Tibial nerve (tissue), 4 donors: ENCODE data around the gene DMD. TPM values are rescaled to one million over a fixed set of nuclear protein-coding genes. Genes with fewer than 3 reads are reported as not detected.

ENCODE experiments used
- DNase-seq, 2 donors: peaks; one replicate each; pipeline ENCODE4 v3.0.0-alpha.2; 2019; ENCODE audit warnings: low spot score in 2 of 2
- H3K27ac ChIP-seq, 4 donors: fragments of 200-600 bp; sonication (generic) in 3 of 4; one replicate each; pipeline ENCODE4 v1.5.1; 2017 to 2019; ENCODE audit warnings: mild to moderate bottlenecking in 1 of 4
- H3K27me3 ChIP-seq, 2 donors: fragments of 200-600 bp; sonication (generic) in 1 of 2; one replicate each; pipeline versions ENCODE4 v1.5.1 to v1.6.0; 2017 to 2019
- H3K36me3 ChIP-seq, 3 donors: fragments of 200-600 bp; sonication (generic); one replicate each; pipeline ENCODE4 v1.5.1; 2018 to 2019
- H3K4me1 ChIP-seq, 4 donors: fragments of 200-600 bp; sonication (generic) in 3 of 4; one replicate each; pipeline ENCODE4 v1.5.1; 2017 to 2019
- H3K4me3 ChIP-seq, 4 donors: fragments of 200-600 bp; sonication (generic) in 3 of 4; one replicate each; pipeline ENCODE4 v1.5.1; 2017 to 2019; ENCODE audit warnings: mild to moderate bottlenecking in 1 of 4, moderate library complexity in 1 of 4
- H3K9me3 ChIP-seq, 4 donors: fragments of 200-600 bp; sonication (generic) in 3 of 4; one replicate each; pipeline ENCODE4 v1.5.1; 2017 to 2019
- EP300 ChIP-seq, 2 donors: sonication (generic); formaldehyde crosslinking; IDR thresholded peaks; one replicate each; pipeline ENCODE4 v1.6.1; 2017; ENCODE audit warnings: antibody characterized with exemption in 2 of 2, mild to moderate bottlenecking in 1 of 2
- POLR2A ChIP-seq, 2 donors: fragments of 450-650 bp; IDR thresholded peaks; one replicate each; pipeline ENCODE4 v1.6.1; 2017; ENCODE audit warnings: antibody characterized with exemption in 2 of 2, mild to moderate bottlenecking in 2 of 2, moderate library complexity in 2 of 2
- WGBS, 2 donors: methylation state at CpG; one replicate each; pipeline ENCODE4 v1.1.5; 2018; 5-methylcytosine and 5-hydroxymethylcytosine counted together
- total RNA-seq, 4 donors: library from RNA; depleted of rRNA; stranded (reverse); fragments of >200 nt; gene quantifications; one replicate each; pipeline ENCODE4 v1.1.0, GENCODE V29; 2016
- TF ChIP-seq, protein P1 (sequence below), 5 experiments: fragments of 200-600 bp in 3 of 5; fragments of 450-650 bp in 2 of 5; sonication (generic) in 3 of 5; IDR thresholded peaks; one replicate each; pipeline ENCODE4 v1.5.1; 2016 to 2019; ENCODE audit warnings: antibody characterized with exemption in 5 of 5, mild to moderate bottlenecking in 3 of 5, moderate library complexity in 2 of 5

Gene DMD
- total RNA-seq, 4 donors from 2014 or later, result 156 to 345 (median 245) TPM

- Histone ChIP-seq H3K36me3 (no peaks in the 10 kb centered on the region), H3K4me3 (no peak overlapping the region), H3K4me1 (no peaks in the 10 kb centered on the region), H3K27me3 (no peaks in the 10 kb centered on the region), H3K27ac (no peak overlapping the region), H3K9me3 (no peaks in the 10 kb centered on the region)
- TF ChIP-seq POLR2A (IDR thresholded peaks at IDR 0.05), result no peak
- TF ChIP-seq EP300 (IDR thresholded peaks at IDR 0.05), result no peak
- WGBS, 2 donors, result 61 to 75% methylated on average over 3 of the region's 3 CpGs
- DNase-seq, result no peak
Measured at GRCh38 chrX:31543634-31544033, 1667.7 kb downstream of the DMD start.

GRCh38 chrX:31542566-31542965 lies 1668.8 kb downstream of the DMD start:
- Histone ChIP-seq H3K9me3 (no peaks in the 10 kb centered on the region), H3K4me3 (no peak overlapping the region), H3K36me3 (no peaks in the 10 kb centered on the region), H3K27me3 (no peaks in the 10 kb centered on the region), H3K27ac (no peak overlapping the region), H3K4me1 (no peaks in the 10 kb centered on the region)
- TF ChIP-seq EP300 (IDR thresholded peaks at IDR 0.05), result no peak
- no peak for TF ChIP-seq POLR2A (IDR thresholded peaks at IDR 0.05)
- TF ChIP-seq, protein P1, sequence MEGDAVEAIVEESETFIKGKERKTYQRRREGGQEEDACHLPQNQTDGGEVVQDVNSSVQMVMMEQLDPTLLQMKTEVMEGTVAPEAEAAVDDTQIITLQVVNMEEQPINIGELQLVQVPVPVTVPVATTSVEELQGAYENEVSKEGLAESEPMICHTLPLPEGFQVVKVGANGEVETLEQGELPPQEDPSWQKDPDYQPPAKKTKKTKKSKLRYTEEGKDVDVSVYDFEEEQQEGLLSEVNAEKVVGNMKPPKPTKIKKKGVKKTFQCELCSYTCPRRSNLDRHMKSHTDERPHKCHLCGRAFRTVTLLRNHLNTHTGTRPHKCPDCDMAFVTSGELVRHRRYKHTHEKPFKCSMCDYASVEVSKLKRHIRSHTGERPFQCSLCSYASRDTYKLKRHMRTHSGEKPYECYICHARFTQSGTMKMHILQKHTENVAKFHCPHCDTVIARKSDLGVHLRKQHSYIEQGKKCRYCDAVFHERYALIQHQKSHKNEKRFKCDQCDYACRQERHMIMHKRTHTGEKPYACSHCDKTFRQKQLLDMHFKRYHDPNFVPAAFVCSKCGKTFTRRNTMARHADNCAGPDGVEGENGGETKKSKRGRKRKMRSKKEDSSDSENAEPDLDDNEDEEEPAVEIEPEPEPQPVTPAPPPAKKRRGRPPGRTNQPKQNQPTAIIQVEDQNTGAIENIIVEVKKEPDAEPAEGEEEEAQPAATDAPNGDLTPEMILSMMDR (IDR thresholded peaks at IDR 0.05), result no peak
- DNase-seq, result no peak
- WGBS, 2 donors, result 86 to 89% methylated on average over 2 of the region's 2 CpGs

GRCh38 chrX:31540313-31540712 lies 1671.0 kb downstream of the DMD start:
- Histone ChIP-seq H3K27me3 (no peaks in the 10 kb centered on the region), H3K4me3 (no peak overlapping the region), H3K4me1 (no peaks in the 10 kb centered on the region), H3K36me3 (no peaks in the 10 kb centered on the region), H3K27ac (no peak overlapping the region), H3K9me3 (no peaks in the 10 kb centered on the region)
- TF ChIP-seq EP300 (IDR thresholded peaks at IDR 0.05) (no peak), POLR2A (IDR thresholded peaks at IDR 0.05) (no peak)
- 68 to 79% methylated on average over 2 of the region's 2 CpGs for WGBS, 2 donors
- DNase-seq, result no peak

GRCh38 chrX:31527455-31528126 lies 1683.8 kb downstream of the DMD start:
- Histone ChIP-seq H3K9me3 (no peaks in the 10 kb centered on the region), H3K27ac (no peak overlapping the region), H3K36me3 (no peaks in the 10 kb centered on the region), H3K27me3 (no peaks in the 10 kb centered on the region), H3K4me3 (no peak overlapping the region), H3K4me1 (no peaks in the 10 kb centered on the region)
- no peak for TF ChIP-seq POLR2A (IDR thresholded peaks at IDR 0.05)
- TF ChIP-seq, protein P1 (IDR thresholded peaks at IDR 0.05), result no peak
- TF ChIP-seq EP300 (IDR thresholded peaks at IDR 0.05), result no peak
- 55 to 66% methylated on average over 7 of the region's 7 CpGs for WGBS, 2 donors
- no peak for DNase-seq

GRCh38 chrX:31523884-31524536 lies 1687.3 kb downstream of the DMD start:
- Histone ChIP-seq H3K4me1 (no peaks in the 10 kb centered on the region), H3K27me3 (no peaks in the 10 kb centered on the region), H3K9me3 (no peaks in the 10 kb centered on the region), H3K36me3 (no peaks in the 10 kb centered on the region), H3K27ac (no peak overlapping the region), H3K4me3 (no peak overlapping the region)
- 60 to 68% methylated on average over 7 of the region's 7 CpGs for WGBS, 2 donors
- TF ChIP-seq POLR2A (IDR thresholded peaks at IDR 0.05), result no peak
- no peak for TF ChIP-seq EP300 (IDR thresholded peaks at IDR 0.05)
- TF ChIP-seq, protein P1 (IDR thresholded peaks at IDR 0.05), result no peak
- DNase-seq, result no peak

DNA sequence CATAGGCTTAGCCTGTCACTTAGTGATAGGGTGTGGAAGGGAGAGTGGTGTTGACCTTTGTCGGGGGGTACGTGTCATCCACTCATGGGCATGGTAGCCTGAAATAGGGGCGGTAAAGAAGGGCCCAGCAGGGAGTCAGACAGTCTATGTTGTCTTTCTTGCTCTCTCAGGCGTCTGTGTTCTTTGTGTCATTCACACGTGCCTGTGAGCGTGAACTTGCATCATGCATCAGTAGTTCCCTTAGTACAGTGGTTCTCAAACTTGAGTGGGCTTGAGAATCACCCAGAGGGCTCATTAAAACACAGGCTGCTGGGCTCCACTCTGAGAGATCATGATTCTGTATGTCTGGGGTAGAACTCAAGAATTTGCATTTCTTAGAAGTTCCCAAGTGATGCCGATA lies 1688.6 kb downstream of the DMD start:
- Histone ChIP-seq H3K9me3 (no peaks in the 10 kb centered on the region), H3K27me3 (no peaks in the 10 kb centered on the region), H3K27ac (no peak overlapping the region), H3K4me3 (no peak overlapping the region), H3K36me3 (no peaks in the 10 kb centered on the region), H3K4me1 (no peaks in the 10 kb centered on the region)
- WGBS, 2 donors, result 82 to 83% methylated on average over 7 of the region's 7 CpGs
- DNase-seq, result no peak
- no peak for TF ChIP-seq POLR2A (IDR thresholded peaks at IDR 0.05)
- TF ChIP-seq, protein P1 (IDR thresholded peaks at IDR 0.05), result no peak
